Measurements from ENCODE around the gene MTOR. TPM values are rescaled to one million over a fixed set of nuclear protein-coding genes. Genes with fewer than 3 reads are reported as not detected.

Gene MTOR
- total and polyA plus RNA-seq, 10 of the 15 experiments (the other 5 are each of a cell fraction or from before 2014, with no cell fraction given), result 6.6 to 41.8 (median 29.8) TPM

DNA sequence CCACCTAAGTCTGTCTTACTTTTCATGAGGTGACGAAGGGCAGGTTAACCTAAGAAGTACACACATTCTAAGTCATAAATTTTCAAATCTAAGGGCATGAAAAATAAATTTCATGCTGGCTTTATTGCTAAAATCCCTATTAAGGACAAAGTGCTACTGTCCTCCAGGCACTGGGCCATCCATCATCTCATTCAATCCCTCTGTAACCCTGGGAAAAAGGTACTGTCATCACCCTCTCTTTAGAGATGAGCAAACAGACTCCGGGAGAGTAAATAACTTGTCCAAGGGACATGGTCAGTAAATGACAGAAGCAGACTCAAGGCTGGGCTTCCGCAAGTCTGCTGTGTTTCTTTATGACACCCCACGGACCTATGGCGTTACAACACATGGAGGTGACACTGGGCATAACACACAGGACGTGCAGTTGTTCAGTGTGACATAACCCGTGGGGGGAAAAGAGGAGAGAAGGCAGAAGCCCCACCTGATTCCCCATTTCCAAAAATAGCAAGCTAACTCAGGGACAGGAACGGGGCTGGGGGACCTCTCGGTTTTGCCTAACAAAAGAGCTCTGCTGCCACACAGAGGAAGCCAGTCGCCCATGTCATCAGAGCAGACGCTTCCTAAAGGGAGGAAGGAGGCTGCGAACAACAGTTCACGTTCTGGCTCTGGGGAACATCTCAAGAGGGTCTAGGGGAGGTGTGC is 190.0 kb downstream of the MTOR start:
- no peaks in the 10 kb centered on the region for H4K20me1 ChIP-seq (ENCODE audit: control insufficient read depth, insufficient read depth)
- intact Hi-C loops (cut with micrococcal nuclease; ENCODE audit: unreplicated experiment) (loop anchor here (1.0 kb wide), 1 partner anchor 35 kb away; no protein-coding TSS in a partner anchor), in situ Hi-C loops (cut with MboI) (no loop called here)
- DNase-seq (ENCODE audit: low read depth, low spot score), result no peak
- H3K27ac ChIP-seq (ENCODE audit: control insufficient read depth, insufficient read depth), result peak overlapping the region; percentile 62
- ATAC-seq, result peak; percentile 83
- H3K9ac ChIP-seq (ENCODE audit: control insufficient read depth, insufficient read depth, low read length), result peak overlapping the region; percentile 27; the same call in 1 of the 2 replicates
- H3K27me3 ChIP-seq (replicated peaks in 1 of 2; ENCODE audit: control insufficient read depth in 2 of 2, insufficient read depth in 2 of 2, low read length in 1 of 2), result no peaks in the 10 kb centered on the region
- no peak overlapping the region for H2AFZ ChIP-seq (ENCODE audit: control insufficient read depth, low read depth, low read length)
- RAD21 ChIA-PET (ENCODE audit: unreplicated experiment), result interaction anchor here (1.1 to 4.6 kb wide), 2 partner anchors 11 to 35 kb away, joined by 4 to 52 read pairs; no protein-coding TSS in a partner anchor
- no peaks in the 10 kb centered on the region for H3K9me3 ChIP-seq (replicated peaks; ENCODE audit: control insufficient read depth, insufficient read depth, low read length)
- H3K4me2 ChIP-seq (ENCODE audit: control insufficient read depth, insufficient read depth), result peak overlapping the region; percentile 1; the same call in 1 of the 2 replicates
- SMC1A ChIA-PET (ENCODE audit: uncharacterized antibody, unreplicated experiment), result interaction anchor here (0.7 to 2.7 kb wide), 5 partner anchors 12 to 106 kb away, joined by 3 to 35 read pairs (median 5); partner anchors contain the start of gene EXOSC10
- 23% methylated on average over 13 of the region's 13 CpGs for WGBS (ENCODE audit: insufficient coverage, insufficient replicate concordance, low lambda C conversion rate, missing lambda C conversion rate)
- BruUV-seq (replicated peaks), result no TSS peak
- H3K4me3 ChIP-seq, result no peak overlapping the region
- peak; percentile 71 for FAIRE-seq
- CTCF ChIA-PET, result interaction anchor here (0.7 to 6.3 kb wide), 8 partner anchors 9 to 578 kb away, joined by 3 to 57 read pairs (median 4); no protein-coding TSS in a partner anchor
- peaks cover 39 to 40% of the 10 kb centered on the region in 2 experiments for H3K36me3 ChIP-seq (ENCODE audit: control insufficient read depth in 2 of 2, insufficient read depth in 2 of 2, low read length in 1 of 2)
- no peaks in the 10 kb centered on the region for H3K79me2 ChIP-seq (ENCODE audit: control insufficient read depth, insufficient read depth, low read length)
- POLR2A ChIA-PET, result no interaction called here
- H3K4me1 ChIP-seq (ENCODE audit: control insufficient read depth, insufficient read depth, low read length), result peaks cover 13% of the 10 kb centered on the region
- TF ChIP-seq MEF2A (IDR thresholded peaks at IDR 0.05; ENCODE audit: insufficient read depth, low read depth, low read length) (peak; percentile 67; the same call in 1 of the 2 replicates), CEBPB (IDR thresholded peaks at IDR 0.05; ENCODE audit: borderline replicate concordance in 1 of 2, low read depth in 2 of 2, low read length in 2 of 2) (no peak), RAD21 (IDR thresholded peaks at IDR 0.05; ENCODE audit: insufficient read depth, low read depth, low read length) (peak; percentile 64), EED (IDR thresholded peaks at IDR 0.05; ENCODE audit: low read depth) (no peak), SMC3 (IDR thresholded peaks at IDR 0.05; ENCODE audit: borderline replicate concordance, low read length) (peak; percentile 14; the same call in 1 of the 2 replicates), ZNF384 (IDR thresholded peaks at IDR 0.05; ENCODE audit: borderline replicate concordance, low read depth, low read length) (no peak), CREB1 (IDR thresholded peaks at IDR 0.05; ENCODE audit: low read depth) (0 out of 2 replicates have a peak, but pooled peaks have one; percentile 9), SUPT20H (IDR thresholded peaks at IDR 0.05; ENCODE audit: borderline replicate concordance, control insufficient read depth, low read depth, low read length) (no peak), YY1 (IDR thresholded peaks at IDR 0.05; ENCODE audit: low read depth, low read length) (no peak)
- TF ChIP-seq, protein P1, sequence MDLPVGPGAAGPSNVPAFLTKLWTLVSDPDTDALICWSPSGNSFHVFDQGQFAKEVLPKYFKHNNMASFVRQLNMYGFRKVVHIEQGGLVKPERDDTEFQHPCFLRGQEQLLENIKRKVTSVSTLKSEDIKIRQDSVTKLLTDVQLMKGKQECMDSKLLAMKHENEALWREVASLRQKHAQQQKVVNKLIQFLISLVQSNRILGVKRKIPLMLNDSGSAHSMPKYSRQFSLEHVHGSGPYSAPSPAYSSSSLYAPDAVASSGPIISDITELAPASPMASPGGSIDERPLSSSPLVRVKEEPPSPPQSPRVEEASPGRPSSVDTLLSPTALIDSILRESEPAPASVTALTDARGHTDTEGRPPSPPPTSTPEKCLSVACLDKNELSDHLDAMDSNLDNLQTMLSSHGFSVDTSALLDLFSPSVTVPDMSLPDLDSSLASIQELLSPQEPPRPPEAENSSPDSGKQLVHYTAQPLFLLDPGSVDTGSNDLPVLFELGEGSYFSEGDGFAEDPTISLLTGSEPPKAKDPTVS (IDR thresholded peaks at IDR 0.05; ENCODE audit: low read depth, low read length), result no peak
- TF ChIP-seq, protein P2, sequence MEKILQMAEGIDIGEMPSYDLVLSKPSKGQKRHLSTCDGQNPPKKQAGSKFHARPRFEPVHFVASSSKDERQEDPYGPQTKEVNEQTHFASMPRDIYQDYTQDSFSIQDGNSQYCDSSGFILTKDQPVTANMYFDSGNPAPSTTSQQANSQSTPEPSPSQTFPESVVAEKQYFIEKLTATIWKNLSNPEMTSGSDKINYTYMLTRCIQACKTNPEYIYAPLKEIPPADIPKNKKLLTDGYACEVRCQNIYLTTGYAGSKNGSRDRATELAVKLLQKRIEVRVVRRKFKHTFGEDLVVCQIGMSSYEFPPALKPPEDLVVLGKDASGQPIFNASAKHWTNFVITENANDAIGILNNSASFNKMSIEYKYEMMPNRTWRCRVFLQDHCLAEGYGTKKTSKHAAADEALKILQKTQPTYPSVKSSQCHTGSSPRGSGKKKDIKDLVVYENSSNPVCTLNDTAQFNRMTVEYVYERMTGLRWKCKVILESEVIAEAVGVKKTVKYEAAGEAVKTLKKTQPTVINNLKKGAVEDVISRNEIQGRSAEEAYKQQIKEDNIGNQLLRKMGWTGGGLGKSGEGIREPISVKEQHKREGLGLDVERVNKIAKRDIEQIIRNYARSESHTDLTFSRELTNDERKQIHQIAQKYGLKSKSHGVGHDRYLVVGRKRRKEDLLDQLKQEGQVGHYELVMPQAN (conservative IDR thresholded peaks at IDR 0.05), result no peak
- TF ChIP-seq, protein P3, sequence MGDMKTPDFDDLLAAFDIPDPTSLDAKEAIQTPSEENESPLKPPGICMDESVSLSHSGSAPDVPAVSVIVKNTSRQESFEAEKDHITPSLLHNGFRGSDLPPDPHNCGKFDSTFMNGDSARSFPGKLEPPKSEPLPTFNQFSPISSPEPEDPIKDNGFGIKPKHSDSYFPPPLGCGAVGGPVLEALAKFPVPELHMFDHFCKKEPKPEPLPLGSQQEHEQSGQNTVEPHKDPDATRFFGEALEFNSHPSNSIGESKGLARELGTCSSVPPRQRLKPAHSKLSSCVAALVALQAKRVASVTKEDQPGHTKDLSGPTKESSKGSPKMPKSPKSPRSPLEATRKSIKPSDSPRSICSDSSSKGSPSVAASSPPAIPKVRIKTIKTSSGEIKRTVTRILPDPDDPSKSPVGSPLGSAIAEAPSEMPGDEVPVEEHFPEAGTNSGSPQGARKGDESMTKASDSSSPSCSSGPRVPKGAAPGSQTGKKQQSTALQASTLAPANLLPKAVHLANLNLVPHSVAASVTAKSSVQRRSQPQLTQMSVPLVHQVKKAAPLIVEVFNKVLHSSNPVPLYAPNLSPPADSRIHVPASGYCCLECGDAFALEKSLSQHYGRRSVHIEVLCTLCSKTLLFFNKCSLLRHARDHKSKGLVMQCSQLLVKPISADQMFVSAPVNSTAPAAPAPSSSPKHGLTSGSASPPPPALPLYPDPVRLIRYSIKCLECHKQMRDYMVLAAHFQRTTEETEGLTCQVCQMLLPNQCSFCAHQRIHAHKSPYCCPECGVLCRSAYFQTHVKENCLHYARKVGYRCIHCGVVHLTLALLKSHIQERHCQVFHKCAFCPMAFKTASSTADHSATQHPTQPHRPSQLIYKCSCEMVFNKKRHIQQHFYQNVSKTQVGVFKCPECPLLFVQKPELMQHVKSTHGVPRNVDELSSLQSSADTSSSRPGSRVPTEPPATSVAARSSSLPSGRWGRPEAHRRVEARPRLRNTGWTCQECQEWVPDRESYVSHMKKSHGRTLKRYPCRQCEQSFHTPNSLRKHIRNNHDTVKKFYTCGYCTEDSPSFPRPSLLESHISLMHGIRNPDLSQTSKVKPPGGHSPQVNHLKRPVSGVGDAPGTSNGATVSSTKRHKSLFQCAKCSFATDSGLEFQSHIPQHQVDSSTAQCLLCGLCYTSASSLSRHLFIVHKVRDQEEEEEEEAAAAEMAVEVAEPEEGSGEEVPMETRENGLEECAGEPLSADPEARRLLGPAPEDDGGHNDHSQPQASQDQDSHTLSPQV (IDR thresholded peaks at IDR 0.05), result no peak
- TF ChIP-seq, protein P4, sequence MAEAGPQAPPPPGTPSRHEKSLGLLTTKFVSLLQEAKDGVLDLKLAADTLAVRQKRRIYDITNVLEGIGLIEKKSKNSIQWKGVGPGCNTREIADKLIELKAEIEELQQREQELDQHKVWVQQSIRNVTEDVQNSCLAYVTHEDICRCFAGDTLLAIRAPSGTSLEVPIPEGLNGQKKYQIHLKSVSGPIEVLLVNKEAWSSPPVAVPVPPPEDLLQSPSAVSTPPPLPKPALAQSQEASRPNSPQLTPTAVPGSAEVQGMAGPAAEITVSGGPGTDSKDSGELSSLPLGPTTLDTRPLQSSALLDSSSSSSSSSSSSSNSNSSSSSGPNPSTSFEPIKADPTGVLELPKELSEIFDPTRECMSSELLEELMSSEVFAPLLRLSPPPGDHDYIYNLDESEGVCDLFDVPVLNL (IDR thresholded peaks at IDR 0.05; ENCODE audit: low read depth, low read length), result no peak
